Fibroblast of skin of abdomen (primary cell): ENCODE measurements around the gene RASGRP3.
A peak's percentile ranks its signal among the peaks of the same experiment; 100 is the strongest.
"Not testable (repeated sequence)": the region's sequence is repeated elsewhere in the genome, so short reads cannot be mapped to it uniquely, and the experiment has no call there.

Experiments
- DNase-seq: peaks from one replicate; pipeline ENCODE4 v3.0.0-alpha.2; 2013

The RASGRP3 gene

DNA sequence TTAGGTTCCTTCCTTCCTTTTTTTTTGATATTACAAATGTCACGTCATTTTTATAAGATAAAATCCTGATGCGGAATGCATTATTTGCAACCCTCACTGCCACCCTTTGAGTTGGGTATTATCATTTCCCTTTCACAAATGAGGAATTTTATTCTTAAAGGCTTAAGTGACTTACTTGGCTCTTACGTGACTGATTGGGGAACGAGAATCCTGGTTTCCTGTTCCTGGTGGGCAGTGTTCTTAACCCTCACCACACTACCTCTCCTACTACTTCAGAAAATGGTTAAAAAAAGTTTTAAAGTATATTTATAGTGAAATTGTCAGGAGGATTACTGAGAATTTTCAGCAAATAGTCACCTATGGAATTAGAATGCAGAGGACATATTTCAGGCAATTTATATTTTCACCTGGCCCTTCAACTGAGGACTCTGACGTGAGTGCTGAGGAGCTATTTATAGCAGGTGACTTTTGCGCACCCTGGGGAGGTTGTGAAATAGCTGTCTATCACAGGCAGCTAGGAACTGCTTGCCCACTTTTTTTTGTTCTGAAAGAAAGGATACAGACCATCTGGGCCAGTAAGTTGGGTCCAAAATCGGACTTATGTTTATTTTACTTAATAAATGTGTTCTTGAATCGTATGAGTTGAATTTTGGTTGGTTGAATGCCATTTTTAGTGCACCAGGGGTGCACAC, 18.7 kb upstream of the RASGRP3 start:
- DNase-seq: no peak

DNA sequence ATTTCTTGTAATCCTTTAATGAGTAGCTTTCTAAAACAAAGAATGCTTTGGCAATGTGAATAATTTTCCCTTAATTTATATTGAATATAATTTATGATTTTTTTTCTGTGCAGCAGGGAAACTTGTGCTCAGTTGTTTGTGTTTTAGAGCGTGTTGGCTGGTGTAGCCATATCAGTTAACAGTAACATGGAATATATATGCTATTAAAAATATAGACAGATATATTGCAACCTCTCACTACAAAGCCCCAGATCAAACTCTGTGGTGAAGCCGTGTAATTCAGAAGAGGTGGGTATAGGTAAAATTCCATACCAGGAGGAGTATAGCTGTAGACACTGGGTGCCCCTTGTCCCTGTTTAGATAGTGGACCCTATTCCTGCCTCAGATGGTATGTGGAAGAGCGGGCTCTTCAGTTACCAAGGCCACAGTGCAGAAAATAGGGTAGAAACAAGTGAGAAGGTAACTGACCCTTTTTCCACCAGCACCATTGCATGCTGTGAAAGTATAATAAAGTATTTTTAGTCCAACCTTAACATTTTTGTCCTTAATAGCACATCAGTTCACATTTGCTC, 18.1 kb upstream of the RASGRP3 start:
- DNase-seq: no peak

DNA sequence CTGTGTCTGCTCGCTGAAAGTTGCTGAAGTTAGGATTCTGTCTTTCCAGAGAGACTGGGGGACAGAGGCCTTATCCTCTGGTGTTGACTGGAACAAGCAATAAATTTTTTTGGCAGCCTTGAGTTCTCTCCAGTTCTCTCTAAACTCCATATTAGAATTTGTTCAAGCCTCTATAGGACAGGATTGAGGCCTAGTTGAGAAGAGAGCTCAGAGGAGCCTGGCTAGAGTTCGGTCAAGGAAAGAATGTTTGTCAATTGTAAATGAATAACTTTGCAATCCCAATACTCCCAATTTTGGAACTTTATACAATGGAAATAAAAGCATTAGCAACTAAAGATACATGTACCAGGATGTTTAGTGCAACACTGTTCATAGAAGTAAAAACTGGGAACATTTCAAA, 16.7 kb upstream of the RASGRP3 start:
- DNase-seq: no peak

DNA sequence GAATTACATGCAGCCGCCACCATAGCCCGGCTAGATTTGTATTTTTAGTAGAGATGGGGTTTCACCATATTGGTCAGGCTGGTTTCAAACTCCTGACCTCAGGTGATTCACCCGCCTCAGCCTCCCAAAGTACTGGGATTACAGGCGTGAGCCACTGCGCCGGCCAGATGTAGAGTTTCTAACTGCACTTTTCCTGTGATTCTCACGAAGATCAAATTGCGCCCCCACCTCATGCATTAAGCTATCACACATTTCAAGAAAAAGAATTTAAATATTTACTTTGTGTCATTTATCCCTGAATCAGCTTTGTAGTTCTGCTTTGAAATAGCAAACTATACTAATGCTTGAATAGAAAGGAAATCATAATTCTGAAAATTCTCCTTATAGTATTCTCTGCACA, 13.9 kb upstream of the RASGRP3 start:
- not testable (repeated sequence) for DNase-seq

DNA sequence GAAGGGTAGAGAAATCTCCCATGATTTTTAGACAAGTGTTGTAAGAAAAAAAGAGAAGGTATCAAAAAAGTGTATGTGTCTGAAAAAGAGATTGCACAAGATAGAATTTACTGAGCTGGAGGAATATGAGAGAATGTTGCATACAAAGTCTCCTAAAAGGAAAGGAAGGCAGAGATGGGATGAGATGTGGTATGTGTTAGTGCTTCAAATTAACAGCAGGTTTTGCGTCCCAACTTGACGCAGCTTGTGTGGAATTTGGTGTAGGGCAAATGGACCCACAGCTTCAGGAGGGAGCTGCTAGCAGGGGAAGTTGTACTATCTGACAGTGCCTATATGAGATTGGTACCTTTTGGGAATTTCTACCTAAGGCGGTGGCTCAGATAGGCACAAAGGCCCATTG, 9.0 kb upstream of the RASGRP3 start:
- peak; percentile 31 for DNase-seq

DNA sequence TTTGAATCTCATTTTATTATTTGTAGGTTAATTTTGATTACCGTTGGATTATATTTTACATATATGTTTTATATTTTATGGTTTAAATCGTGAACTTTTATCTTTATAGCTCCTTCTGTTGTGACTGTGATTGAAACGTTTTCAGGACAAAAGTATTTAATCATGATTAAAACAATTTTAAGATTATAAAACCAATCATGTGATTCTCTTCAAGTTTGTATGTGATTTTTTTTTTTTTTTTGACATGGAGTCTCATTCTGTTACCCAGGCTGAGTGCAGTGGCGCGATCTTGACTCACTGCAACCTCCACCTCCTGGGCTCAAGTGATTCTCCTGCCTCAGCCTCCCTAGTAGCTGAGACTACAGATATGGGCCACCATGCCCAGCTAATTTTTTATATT, 7.2 kb upstream of the RASGRP3 start:
- DNase-seq: no peak

DNA sequence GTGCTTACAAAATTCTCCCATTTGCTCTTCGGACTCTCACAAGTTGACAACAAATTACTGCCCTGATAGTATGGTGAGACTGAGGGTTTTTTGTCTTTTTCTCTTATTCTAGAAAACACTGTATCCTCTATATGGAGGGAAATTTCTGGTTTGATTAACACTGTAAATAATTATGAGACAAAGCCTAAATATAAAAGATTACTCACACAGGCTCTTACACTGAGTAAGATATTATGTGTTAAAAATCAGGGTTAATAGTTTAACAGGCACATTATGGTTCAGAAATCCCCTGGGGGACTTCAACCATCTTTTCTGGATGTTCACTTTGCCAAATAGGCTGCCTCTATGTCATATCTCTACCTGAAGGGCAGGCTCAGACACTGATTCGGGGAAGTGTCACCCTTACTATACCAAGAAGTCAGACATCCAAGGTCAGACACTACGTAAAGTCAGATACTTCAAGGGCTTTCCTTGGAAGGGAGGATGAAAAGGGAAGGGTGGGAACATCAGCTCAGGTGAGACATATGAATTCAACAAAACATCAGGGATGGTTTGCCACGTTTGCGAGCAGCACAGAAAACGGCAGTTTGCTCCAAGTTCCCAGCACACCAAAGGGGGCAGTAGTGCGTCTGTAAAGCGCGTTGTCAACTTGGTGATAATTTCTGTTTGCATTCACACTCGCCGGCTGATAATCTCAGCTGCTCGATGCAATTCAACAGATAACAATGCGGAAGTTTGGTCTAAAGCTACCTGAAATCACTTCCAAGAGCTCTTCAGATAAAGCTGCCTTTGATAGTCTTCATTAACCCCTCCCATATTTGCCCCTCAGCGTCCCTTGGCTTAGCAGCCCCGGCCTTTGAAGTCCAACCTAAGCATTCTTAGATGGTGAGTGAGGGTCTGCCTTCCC, 972 bp upstream of the RASGRP3 start:
- peak; percentile 75 for DNase-seq

DNA sequence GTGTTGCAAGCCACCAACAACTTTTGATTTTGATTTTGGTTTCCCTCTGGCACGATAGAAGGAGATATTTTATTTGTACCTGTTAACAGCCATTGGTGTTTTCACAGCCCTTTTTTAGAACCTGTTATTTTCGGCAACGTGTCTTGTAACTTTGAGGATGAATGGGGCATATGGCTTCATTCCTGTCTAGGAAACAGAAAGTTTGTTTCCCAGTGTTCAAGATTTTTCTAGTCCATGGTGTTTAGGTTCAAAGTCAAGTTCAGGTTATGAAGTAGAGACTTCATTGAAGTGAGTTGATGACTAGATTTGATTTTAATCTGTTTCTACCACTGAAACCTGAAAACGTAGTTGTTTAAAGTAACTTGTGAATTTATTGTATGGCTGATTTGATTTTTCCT, 343 bp downstream of the RASGRP3 start:
- DNase-seq: no peak

DNA sequence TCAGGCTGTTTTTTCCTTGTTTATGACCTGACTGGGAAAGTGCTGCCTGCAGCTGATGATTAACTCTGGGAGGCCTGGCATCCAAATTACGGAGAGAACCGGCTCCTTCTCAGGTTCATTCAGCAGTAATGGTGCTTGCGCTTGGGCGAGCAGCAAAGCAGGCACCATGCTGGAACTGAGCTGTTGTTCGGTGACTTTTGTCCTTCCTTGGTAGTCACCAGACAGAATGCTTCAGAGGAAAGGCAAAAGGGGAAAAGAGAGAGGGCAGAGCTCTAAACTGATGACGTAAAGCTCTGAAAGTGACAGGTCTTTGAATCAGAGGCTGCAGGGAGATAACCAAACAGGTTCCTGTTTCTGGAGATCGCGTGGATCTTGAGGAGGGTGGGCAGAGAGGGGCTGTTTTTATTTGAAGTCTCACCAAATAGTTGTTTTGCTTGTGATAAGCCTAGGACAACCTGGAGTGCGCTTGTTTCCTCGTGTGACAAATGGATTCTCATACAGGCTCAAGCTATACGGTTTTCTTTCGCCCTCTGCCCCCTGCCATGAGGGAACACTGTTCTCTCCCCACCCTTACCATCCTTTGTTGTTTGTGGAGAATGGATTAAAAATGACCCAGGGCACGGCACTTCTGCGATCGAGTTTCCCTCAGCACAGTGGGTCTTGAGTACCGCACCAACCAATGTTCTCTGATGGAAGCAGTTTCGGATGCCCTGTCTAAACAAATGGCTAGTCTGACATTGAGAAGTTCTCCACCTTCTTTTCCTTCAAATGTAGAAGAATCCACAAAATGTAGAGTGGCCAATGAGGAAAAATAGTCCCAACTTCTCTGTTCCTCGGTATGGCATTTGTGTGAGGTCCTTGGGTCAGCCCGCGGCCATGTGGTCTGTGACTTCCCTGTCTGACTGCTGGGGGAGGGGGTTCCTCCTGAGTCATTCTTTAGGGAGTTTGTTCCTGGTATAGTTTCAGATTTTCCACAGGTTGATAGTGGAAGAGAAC, 1.3 kb downstream of the RASGRP3 start:
- no peak for DNase-seq

DNA sequence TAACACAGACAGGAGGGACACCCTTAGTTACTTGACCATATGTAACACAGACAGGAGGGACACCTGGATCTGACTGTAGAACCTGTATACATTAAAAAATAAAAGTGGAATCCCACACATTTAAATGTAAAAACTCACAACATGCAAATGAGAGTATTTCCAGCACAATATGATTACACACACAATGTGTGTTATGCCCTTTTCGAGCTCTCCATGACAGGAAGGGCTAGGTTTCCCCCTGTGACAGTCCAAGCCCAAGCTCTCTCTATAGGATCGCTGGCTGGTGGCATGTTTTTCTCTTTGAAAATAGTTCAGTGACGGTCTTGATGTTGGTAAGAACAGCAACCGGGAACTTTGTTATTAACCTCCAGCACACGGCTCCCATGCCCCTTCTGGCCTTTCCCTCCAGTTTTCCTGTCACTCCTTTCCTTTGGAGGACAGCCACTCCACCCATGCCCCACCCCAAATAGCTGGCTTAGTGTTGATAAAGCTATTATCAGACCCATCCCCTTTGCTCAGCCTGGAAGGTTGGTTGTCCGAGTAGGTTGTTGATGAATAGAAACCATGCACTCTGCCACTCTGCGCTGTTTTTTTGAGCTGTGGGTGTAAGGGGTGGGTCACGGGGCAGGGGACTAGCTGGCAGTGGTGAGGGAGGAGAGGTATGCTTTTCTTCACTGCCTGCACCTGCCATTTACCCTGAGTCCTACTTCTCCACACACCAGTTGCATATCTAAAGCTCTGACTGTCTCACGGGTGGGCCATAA, 2.7 kb downstream of the RASGRP3 start:
- DNase-seq: no peak

DNA sequence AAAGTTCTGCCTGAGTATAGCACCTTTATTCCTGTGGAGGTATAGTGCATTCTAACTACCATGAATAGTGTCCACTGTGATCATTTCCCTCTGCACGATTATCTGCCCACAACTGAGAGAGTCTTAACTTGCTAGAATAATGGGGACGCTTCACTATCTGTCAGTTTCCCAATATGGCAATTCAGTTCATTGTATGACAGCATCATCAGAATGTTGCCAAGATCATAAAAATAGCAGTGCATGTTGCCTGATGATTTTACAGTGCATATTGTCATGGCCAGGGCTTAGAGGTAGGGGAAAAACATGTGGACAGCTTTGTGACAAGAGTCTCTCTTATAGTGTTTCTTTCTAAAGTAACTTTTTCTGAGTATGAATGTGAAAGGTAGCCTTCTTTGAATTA, 6.1 kb downstream of the RASGRP3 start:
- no peak for DNase-seq

DNA sequence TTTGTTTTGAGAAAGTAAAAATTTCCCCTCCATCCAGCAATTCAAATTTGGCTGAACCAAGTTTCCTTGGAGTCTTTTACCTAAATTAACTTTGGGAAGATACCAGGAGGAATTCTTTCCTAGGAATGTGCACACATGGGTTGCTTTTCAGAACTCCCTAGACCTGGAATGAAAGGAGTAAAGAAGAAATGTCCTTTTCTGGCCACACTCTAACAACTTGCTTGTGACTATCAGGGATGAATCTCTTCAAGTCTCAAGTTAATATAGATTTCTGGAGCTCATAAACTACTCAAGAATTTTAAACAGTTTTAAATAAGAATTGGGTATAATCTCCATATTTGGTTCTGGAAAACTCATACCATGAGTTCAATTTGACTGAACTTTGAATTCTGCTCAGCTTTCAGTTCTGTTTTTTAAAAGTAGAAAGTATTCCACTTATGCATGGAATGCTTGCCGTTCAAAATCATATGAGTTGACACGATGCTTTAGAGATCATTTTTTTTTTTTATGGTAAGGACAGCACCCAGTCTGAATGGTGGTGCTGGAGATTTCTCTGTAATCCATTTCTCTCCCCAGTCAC, 7.7 kb downstream of the RASGRP3 start:
- DNase-seq: peak; percentile 68

DNA sequence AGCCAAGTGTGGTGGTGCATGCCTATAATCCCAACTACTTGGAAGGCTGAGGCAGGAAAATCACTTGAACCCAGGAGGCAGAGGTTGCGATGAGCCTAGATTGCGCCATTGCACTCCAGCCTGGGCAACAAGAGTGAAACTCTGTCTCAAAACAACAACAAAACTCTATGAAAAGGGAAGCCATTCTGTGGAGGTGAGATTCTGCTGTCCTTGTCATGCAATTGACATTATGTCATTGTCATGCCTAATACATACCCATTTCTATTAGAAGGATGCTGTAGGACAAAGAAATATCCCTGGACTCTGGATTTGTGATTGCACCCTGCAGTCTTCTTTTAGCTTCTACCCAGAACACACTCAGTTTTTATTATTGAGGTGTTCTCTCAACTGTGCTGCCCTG, 8.6 kb downstream of the RASGRP3 start:
- DNase-seq: no peak

DNA sequence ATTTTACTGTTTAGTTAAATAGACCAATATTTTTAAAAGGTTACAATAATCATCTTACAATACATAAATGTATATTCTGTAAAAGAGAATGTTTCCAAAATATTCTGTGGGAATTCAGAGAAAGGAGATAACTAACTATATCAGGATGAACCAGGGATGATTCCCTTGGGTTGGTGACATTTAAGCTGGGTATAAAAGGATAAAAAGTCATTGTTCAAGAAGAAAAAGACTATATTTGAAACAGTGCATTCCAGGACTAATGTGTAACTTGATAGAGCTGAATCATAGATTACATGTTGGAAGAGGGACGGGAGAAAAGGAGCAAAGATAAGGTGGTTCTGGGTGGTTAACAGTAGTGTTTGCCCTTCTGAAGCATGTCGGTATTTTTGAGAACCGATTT, 10.1 kb downstream of the RASGRP3 start:
- DNase-seq: no peak

DNA sequence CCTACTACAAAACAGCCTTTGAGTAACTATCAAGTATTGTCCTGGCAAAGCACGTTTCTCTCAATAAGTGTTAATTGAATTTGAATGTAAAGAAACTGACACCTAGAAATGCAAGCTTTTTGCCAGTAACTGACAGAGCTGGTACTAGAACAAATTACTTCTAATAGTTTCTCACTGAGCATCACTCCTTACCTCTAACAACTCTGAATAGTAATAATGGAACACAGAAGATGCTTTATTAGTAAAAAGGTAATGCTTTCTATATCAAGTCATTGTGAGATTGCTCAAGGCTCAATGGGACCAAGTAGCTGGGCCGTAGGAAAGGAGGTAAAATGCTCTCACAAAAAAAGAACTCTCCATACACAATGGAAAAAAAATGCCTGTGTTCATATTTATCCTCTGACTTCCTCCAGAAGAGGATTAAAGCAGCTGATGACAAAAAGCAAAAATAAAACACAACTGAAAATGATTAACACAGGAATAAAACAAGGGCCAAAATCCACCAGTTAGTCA, 11.8 kb downstream of the RASGRP3 start:
- no peak for DNase-seq

DNA sequence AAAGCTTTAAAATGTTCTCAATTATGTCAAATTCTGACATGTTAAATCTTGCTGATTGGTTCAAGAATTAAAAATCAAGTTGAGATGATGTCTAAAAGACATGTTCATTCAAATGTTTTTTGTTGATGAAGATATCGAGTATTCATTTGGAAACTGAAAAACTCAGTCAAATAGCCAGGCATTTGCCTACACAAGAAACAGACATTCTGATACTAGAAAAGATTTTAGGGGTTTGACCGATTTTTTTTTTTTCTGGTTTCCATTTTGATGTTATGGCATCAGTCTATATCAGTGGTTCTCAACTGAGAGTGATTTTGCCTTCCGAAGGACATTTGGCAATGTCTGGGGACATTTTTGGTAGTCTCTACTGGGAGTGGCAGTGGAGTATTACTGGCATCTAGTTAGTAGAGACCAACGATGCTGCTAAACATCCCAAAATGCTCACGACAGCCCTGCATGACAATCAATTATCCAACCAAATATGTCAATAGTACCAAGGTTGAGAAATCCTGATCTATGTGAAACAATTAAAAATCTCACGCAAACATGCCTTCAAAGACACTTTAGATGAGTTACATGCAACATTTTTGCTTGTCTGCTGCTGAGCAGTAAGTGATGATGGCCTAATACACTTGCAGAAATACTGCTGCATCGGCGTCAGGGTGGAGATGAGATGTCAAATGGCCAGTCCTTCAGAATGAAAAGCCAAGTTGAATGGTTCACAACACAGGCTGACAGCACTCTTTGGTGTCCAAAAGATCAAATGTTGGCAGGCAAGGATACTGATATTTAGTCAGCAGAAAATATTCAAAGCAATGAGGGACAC, 12.5 kb downstream of the RASGRP3 start:
- DNase-seq: no peak

DNA sequence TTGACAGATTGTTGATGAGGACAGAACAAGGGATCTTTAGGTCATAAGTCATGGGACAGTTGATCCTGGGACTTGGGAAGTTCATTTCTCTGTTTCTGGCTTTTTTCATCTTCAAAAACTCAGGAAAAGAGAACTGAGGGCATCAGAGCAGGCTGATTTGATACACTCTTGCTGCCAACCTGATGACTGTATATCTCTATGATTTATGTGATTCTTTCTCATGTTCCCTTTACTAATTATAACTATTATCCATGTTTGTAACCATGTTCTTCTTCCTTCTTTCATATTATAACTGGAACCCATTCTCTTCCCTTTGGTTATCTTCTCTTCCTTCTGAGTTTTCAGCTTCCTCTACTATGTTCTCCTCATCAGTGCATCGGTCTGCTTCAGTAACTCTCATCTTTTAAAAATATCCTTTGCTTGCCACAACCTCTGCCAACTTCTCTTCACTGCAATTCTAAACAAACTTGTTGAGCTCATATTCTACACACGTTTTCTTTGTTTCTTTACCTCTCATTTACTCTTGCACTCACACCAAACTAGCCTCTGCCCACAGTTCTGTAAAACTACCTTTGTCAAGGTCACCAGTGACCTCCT, 13.5 kb downstream of the RASGRP3 start:
- no peak for DNase-seq

DNA sequence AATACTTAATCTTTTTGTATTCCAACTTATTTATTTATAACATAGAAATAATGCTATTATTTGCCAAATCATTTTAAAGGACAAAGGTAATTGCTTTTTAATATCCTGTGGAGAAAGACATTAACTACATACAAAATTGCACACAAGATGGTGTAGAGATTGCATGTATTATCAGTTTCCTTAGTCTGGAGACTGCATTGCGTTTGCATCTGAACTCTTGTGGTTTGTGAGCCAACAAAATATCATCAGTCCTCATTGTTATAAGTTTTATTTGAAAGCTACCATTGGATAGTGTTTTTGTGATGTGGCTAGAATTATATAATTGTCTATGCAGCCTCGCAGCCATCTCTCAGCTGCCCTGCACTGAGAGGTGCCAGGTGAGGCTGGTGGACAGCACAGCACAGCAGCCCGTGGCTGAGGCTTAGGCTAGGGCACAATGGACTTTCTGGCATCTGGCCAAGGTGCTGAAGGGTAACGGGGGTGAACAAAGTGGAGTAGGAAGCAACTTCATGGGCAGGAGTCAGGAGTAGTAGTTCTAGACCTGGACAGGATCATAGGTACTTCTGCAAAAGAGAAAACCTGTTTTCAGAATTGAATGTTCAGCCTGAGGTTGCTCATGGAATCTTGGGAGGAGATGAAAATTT, 15.1 kb downstream of the RASGRP3 start:
- DNase-seq: no peak
